A549 (cell line): ENCODE measurements around the gene IL18BP. TPM values are rescaled to one million over a fixed set of nuclear protein-coding genes. Genes with fewer than 3 reads are reported as not detected.
A peak's percentile ranks its signal among the peaks of the same experiment; 100 is the strongest.

ENCODE experiments used
- ATAC-seq, 2 experiments: fragments of 200-7000 bp in 1 of 2; fragments of >200 bp in 1 of 2; cut with Nextera tagmentation in 1 of 2; cut with Tn5 transposase in 1 of 2; 3 replicates each; pipeline versions ENCODE4 v1.8.0 to v1.9.1; 2018 to 2020; ENCODE audit warnings: mild to moderate bottlenecking in 1 of 2, moderate library complexity in 1 of 2
- CTCF ChIA-PET: fragments of 300-600 bp; sonication (Branson Sonifier 250); formaldehyde crosslinking; extraction: SDS; loops from one replicate; lab custom pipeline; 2021; ENCODE audit warnings: antibody characterized with exemption, inconsistent platforms; lab: Yijun Ruan, JAX
- POLR2A ChIA-PET: fragments of 350-600 bp; formaldehyde crosslinking; extraction: SDS; loops from one replicate; lab custom pipeline; 2021; ENCODE audit warnings: antibody characterized with exemption, inconsistent platforms; lab: Yijun Ruan, JAX
- DNase-seq, 2 experiments: peaks; one replicate each; pipeline versions ENCODE4 v3.0.0 to v3.0.0-alpha.2; 2011 to 2016; ENCODE audit warnings: low read depth in 1 of 2, low spot score in 1 of 2
- FAIRE-seq: peaks from 2 replicates; lab custom pipeline; 2011; peaks lifted over from hg19 to GRCh38; lab: Jason Lieb, UNC
- H3K27ac ChIP-seq, 2 experiments: fragments of >200 bp; sonication (Bioruptor Twin); formaldehyde crosslinking; 3 replicates each; pipeline ENCODE4 v1.5.1; 2016 to 2017
- H3K4me1 ChIP-seq: fragments of >200 bp; sonication (Bioruptor Twin); formaldehyde crosslinking; 3 replicates; pipeline ENCODE4 v1.6.1; 2016
- H3K4me2 ChIP-seq: fragments of >200 bp; sonication (Bioruptor Twin); formaldehyde crosslinking; 3 replicates; pipeline ENCODE4 v1.6.1; 2016
- H3K4me3 ChIP-seq: fragments of >200 bp; sonication (Bioruptor Twin); formaldehyde crosslinking; 3 replicates; pipeline ENCODE4 v1.5.1; 2016
- H3K9me3 ChIP-seq: fragments of >200 bp; sonication (Bioruptor Twin); formaldehyde crosslinking; 3 replicates; pipeline ENCODE4 v1.6.1; 2016
- BHLHE40 ChIP-seq: IDR thresholded peaks from 2 replicates; pipeline ENCODE4 v1.6.1; 2012; ENCODE audit warnings: low read depth, low read length, inconsistent platforms
- CEBPB ChIP-seq, 2 experiments: fragments of >200 bp in 1 of 2; sonication (Bioruptor Twin) in 1 of 2; formaldehyde crosslinking in 1 of 2; IDR thresholded peaks; 2 replicates each; pipeline ENCODE4 v1.6.1; 2012 to 2016
- CTCF ChIP-seq: fragments of >200 bp; sonication (Bioruptor Twin); formaldehyde crosslinking; IDR thresholded peaks from 3 replicates; pipeline ENCODE4 v1.5.1; 2016
- EHMT2 ChIP-seq: fragments of 200-600 bp; sonication (generic); IDR thresholded peaks from 2 replicates; pipeline ENCODE4 v1.6.1; 2016; ENCODE audit warnings: antibody characterized with exemption, low read depth, mild to moderate bottlenecking, moderate library complexity
- KDM1A ChIP-seq: fragments of 200-600 bp; sonication (generic); IDR thresholded peaks from 2 replicates; pipeline ENCODE4 v1.6.1; 2016; ENCODE audit warnings: low read depth, mild to moderate bottlenecking
- MAZ ChIP-seq: fragments of 150-350 bp; IDR thresholded peaks from 2 replicates; pipeline ENCODE4 v1.6.1; 2014; ENCODE audit warnings: antibody characterized with exemption, low read depth, low read length, borderline replicate concordance
- NPAS2 ChIP-seq: fragments of 250-450 bp; sonication (Bioruptor Pico); IDR thresholded peaks from 2 replicates; pipeline ENCODE4 v1.8.0; 2022; ENCODE audit warnings: mild to moderate bottlenecking, moderate library complexity, borderline replicate concordance
- RAD21 ChIP-seq, 2 experiments: fragments of >200 bp in 1 of 2; sonication (Bioruptor Twin) in 1 of 2; formaldehyde crosslinking in 1 of 2; IDR thresholded peaks in 1 of 2; conservative IDR thresholded peaks in 1 of 2; 2 replicates in 1 of 2; 3 replicates in 1 of 2; pipeline ENCODE4 v1.6.1; 2012 to 2018; ENCODE audit warnings: inconsistent platforms in 1 of 2
- RFX5 ChIP-seq: fragments of 450-650 bp; IDR thresholded peaks from 2 replicates; pipeline ENCODE4 v1.7.1; 2014; ENCODE audit warnings: antibody characterized with exemption, mild to moderate bottlenecking, moderate library complexity
- SMC3 ChIP-seq: fragments of >200 bp; sonication (Bioruptor Twin); formaldehyde crosslinking; IDR thresholded peaks from 3 replicates; pipeline ENCODE4 v1.6.1; 2018; ENCODE audit warnings: inconsistent platforms
- ZSCAN20 ChIP-seq: fragments of 250-450 bp; sonication (Bioruptor Pico); IDR thresholded peaks from 2 replicates; pipeline ENCODE4 v1.8.0; 2022; ENCODE audit warnings: mild to moderate bottlenecking, moderate library complexity
- WGBS: methylation state at CpG from one replicate; pipeline ENCODE4 v1.1.6; 2017; ENCODE audit errors: missing lambda C conversion rate; 5-methylcytosine and 5-hydroxymethylcytosine counted together
- polyA plus RNA-seq, 4 experiments: library from polyadenylated mRNA; depleted of rRNA in 3 of 4; stranded (reverse); fragments of >200 nt; fragmentation: RNase III in 1 of 4; extraction: RNeasy Plus Mini Kit Qiagen cat#74134 plus additional on column Dnase treatment in 1 of 4; gene quantifications; 2 replicates in 3 of 4; 3 replicates in 1 of 4; pipeline ENCODE4 v1.2.3, GENCODE V29; 2011 to 2017
- TF ChIP-seq, protein P1 (sequence below): fragments of 200-600 bp; sonication (generic); IDR thresholded peaks from 2 replicates; pipeline ENCODE4 v1.6.1; 2016; ENCODE audit warnings: antibody characterized with exemption, mild to moderate bottlenecking, moderate library complexity
- TF ChIP-seq, protein P2 (sequence below): fragments of >200 bp; sonication (Bioruptor Twin); formaldehyde crosslinking; IDR thresholded peaks from 2 replicates; pipeline ENCODE4 v1.6.1; 2016

Gene IL18BP
- polyA plus RNA-seq, 2 of the 4 experiments (the other 2 are of a cell fraction) = 6.0 to 7.6 TPM

- TF ChIP-seq, protein P1, sequence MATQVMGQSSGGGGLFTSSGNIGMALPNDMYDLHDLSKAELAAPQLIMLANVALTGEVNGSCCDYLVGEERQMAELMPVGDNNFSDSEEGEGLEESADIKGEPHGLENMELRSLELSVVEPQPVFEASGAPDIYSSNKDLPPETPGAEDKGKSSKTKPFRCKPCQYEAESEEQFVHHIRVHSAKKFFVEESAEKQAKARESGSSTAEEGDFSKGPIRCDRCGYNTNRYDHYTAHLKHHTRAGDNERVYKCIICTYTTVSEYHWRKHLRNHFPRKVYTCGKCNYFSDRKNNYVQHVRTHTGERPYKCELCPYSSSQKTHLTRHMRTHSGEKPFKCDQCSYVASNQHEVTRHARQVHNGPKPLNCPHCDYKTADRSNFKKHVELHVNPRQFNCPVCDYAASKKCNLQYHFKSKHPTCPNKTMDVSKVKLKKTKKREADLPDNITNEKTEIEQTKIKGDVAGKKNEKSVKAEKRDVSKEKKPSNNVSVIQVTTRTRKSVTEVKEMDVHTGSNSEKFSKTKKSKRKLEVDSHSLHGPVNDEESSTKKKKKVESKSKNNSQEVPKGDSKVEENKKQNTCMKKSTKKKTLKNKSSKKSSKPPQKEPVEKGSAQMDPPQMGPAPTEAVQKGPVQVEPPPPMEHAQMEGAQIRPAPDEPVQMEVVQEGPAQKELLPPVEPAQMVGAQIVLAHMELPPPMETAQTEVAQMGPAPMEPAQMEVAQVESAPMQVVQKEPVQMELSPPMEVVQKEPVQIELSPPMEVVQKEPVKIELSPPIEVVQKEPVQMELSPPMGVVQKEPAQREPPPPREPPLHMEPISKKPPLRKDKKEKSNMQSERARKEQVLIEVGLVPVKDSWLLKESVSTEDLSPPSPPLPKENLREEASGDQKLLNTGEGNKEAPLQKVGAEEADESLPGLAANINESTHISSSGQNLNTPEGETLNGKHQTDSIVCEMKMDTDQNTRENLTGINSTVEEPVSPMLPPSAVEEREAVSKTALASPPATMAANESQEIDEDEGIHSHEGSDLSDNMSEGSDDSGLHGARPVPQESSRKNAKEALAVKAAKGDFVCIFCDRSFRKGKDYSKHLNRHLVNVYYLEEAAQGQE = no peak
- TF ChIP-seq KDM1A = no peak
Observed at GRCh38 chr11:71977090-71977489, 21.6 kb upstream of the IL18BP start (continued).

- POLR2A ChIA-PET = interaction anchor here (0.7 kb wide), 1 partner anchor 49 kb away, joined by 3 read pairs; the partner anchor contains the start of genes RNF121 and XNDC1N
- Histone ChIP-seq H3K4me3 (no peak overlapping the region), H3K27ac (peak overlapping the region; percentile 35 to 52; a peak in 2 of 6 replicates), H3K4me2 (no peak overlapping the region), H3K9me3 (no peaks in the 10 kb centered on the region), H3K4me1 (peaks cover 7% of the 10 kb centered on the region; the same call in 1 of the 3 replicates)
- FAIRE-seq (no peak), ATAC-seq (peak; percentile 68 to 83; a peak in 4 of 6 replicates), DNase-seq (peak; percentile 44 to 50)
- CTCF ChIA-PET = interaction anchor here (0.5 to 4.6 kb wide), 45 partner anchors 11 to 544 kb away, joined by 3 to 60 read pairs (median 4); partner anchors contain the start of genes CLPB, IL18BP, RNF121 and XNDC1N
- TF ChIP-seq RFX5 = no peak
- TF ChIP-seq EHMT2 = no peak
- TF ChIP-seq CTCF = peak; percentile 81
- peak; percentile 68 for TF ChIP-seq SMC3
- TF ChIP-seq RAD21 (conservative IDR thresholded peaks at IDR 0.05 in 1 of 2, IDR thresholded peaks at IDR 0.05 in 1 of 2) = peak; percentile 67 to 73
- TF ChIP-seq BHLHE40 = no peak
- TF ChIP-seq CEBPB (IDR thresholded peaks at IDR 0.05) = no peak
- 51% methylated on average over 7 of the region's 7 CpGs for WGBS
Observed at GRCh38 chr11:71977743-71978418, 20.8 kb upstream of the IL18BP start.

- no peak overlapping the region for H3K27ac ChIP-seq
- no peak for ATAC-seq
- peaks cover 7% of the 10 kb centered on the region; the same call in 1 of the 3 replicates for H3K4me1 ChIP-seq
- no peak overlapping the region for H3K4me2 ChIP-seq
- no peaks in the 10 kb centered on the region for H3K9me3 ChIP-seq
- no peak for DNase-seq
- no peak overlapping the region for H3K4me3 ChIP-seq
- TF ChIP-seq ZSCAN20 (CRISPR knock-in tag) (no peak), MAZ (no peak), CEBPB (IDR thresholded peaks at IDR 0.05) (no peak), EHMT2 (no peak), NPAS2 (CRISPR knock-in tag) (no peak)
- TF ChIP-seq, protein P2, sequence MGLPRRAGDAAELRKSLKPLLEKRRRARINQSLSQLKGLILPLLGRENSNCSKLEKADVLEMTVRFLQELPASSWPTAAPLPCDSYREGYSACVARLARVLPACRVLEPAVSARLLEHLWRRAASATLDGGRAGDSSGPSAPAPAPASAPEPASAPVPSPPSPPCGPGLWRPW = no peak
- POLR2A ChIA-PET = interaction anchor here (0.6 kb wide), 1 partner anchor 32 kb away, joined by 6 read pairs; no protein-coding TSS in a partner anchor
- over 99% methylated on average over 4 of the region's 4 CpGs for WGBS
- CTCF ChIA-PET = interaction anchor here (0.6 to 4.6 kb wide), 14 partner anchors 10 to 868 kb away, joined by 3 to 60 read pairs (median 12); partner anchors contain the start of genes IL18BP, RNF121 and XNDC1N
- FAIRE-seq = no peak
Observed at GRCh38 chr11:71979094-71979493, 19.6 kb upstream of the IL18BP start.
